ENCODE data around the gene TRAPPC12. TPM values are rescaled to one million over a fixed set of nuclear protein-coding genes. Genes with fewer than 3 reads are reported as not detected.

TRAPPC12 gene
- total RNA-seq, 1 experiment from 2014 or later = 77.0 TPM

- no peak for TF ChIP-seq CTCF (IDR thresholded peaks at IDR 0.05; ENCODE audit: unreplicated experiment)
- no peaks in the 10 kb centered on the region for H3K4me1 Mint-ChIP-seq (ENCODE audit: low read depth, unreplicated experiment)
- intact Hi-C loops (cut with micrococcal nuclease; ENCODE audit: unreplicated experiment) = no loop called here
- H3K9me3 Mint-ChIP-seq (ENCODE audit: low read depth, unreplicated experiment) = no peaks in the 10 kb centered on the region
- H3K27me3 Mint-ChIP-seq (ENCODE audit: unreplicated experiment) = no peaks in the 10 kb centered on the region
- H3K36me3 Mint-ChIP-seq (ENCODE audit: insufficient read depth, unreplicated experiment) = peaks cover 6% of the 10 kb centered on the region
- no peak overlapping the region for H3K4me3 Mint-ChIP-seq (ENCODE audit: low read depth, unreplicated experiment)
- no peak for DNase-seq
- CTCF ChIA-PET = no interaction called here
- H3K27ac Mint-ChIP-seq (ENCODE audit: unreplicated experiment) = no peak overlapping the region
- no TSS peak for BruUV-seq (replicated peaks)
These were observed 29.3 kb downstream of the TRAPPC12 start for GRCh38 chr2:3408781-3409180.

GRCh38 chr2:3409627-3410170 is 30.2 kb downstream of the TRAPPC12 start:
- intact Hi-C loops (cut with micrococcal nuclease; ENCODE audit: unreplicated experiment) = no loop called here
- no peak for TF ChIP-seq CTCF (IDR thresholded peaks at IDR 0.05; ENCODE audit: unreplicated experiment)
- no TSS peak for BruUV-seq (replicated peaks)
- CTCF ChIA-PET = no interaction called here
- Mint-ChIP-seq H3K4me3 (ENCODE audit: low read depth, unreplicated experiment) (no peak overlapping the region), H3K27ac (ENCODE audit: unreplicated experiment) (no peak overlapping the region), H3K27me3 (ENCODE audit: unreplicated experiment) (no peaks in the 10 kb centered on the region), H3K36me3 (ENCODE audit: insufficient read depth, unreplicated experiment) (no peaks in the 10 kb centered on the region), H3K9me3 (ENCODE audit: low read depth, unreplicated experiment) (no peaks in the 10 kb centered on the region), H3K4me1 (ENCODE audit: low read depth, unreplicated experiment) (no peaks in the 10 kb centered on the region)
- DNase-seq = no peak

- BruUV-seq (replicated peaks) = no TSS peak
- H3K9me3 Mint-ChIP-seq (ENCODE audit: low read depth, unreplicated experiment) = no peaks in the 10 kb centered on the region
- no peak overlapping the region for H3K4me3 Mint-ChIP-seq (ENCODE audit: low read depth, unreplicated experiment)
- TF ChIP-seq CTCF (IDR thresholded peaks at IDR 0.05; ENCODE audit: unreplicated experiment) = no peak
- CTCF ChIA-PET = no interaction called here
- no peaks in the 10 kb centered on the region for H3K27me3 Mint-ChIP-seq (ENCODE audit: unreplicated experiment)
- H3K4me1 Mint-ChIP-seq (ENCODE audit: low read depth, unreplicated experiment) = no peaks in the 10 kb centered on the region
- no peak for DNase-seq
- no peak overlapping the region for H3K27ac Mint-ChIP-seq (ENCODE audit: unreplicated experiment)
- no peaks in the 10 kb centered on the region for H3K36me3 Mint-ChIP-seq (ENCODE audit: insufficient read depth, unreplicated experiment)
- intact Hi-C loops (cut with micrococcal nuclease; ENCODE audit: unreplicated experiment) = no loop called here
These were observed 31.6 kb downstream of the TRAPPC12 start for GRCh38 chr2:3411103-3411502.

DNA sequence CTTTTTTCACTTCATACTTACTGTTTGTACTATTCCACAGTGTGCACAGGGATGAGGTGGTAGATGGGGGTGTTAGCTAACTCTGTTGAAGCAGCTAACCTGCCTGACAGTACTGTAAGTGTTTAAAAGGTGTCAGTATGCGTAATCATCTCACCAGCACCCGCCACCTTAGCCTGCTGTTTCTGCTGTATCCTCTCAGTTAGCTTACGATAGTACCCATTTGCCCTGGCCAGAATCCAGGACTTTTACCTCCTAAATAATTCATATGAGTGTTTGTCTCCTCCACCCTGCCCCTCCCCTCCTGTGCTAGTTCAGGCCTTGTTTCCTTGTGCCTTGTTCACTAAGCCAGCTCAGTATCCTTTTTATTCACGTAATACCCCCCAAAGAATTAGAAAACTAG is 34.2 kb downstream of the TRAPPC12 start:
- H3K4me3 Mint-ChIP-seq (ENCODE audit: low read depth, unreplicated experiment) = no peak overlapping the region
- TF ChIP-seq CTCF (IDR thresholded peaks at IDR 0.05; ENCODE audit: unreplicated experiment) = no peak
- no peaks in the 10 kb centered on the region for H3K27me3 Mint-ChIP-seq (ENCODE audit: unreplicated experiment)
- H3K27ac Mint-ChIP-seq (ENCODE audit: unreplicated experiment) = no peak overlapping the region
- no peaks in the 10 kb centered on the region for H3K4me1 Mint-ChIP-seq (ENCODE audit: low read depth, unreplicated experiment)
- no TSS peak for BruUV-seq (replicated peaks)
- no peaks in the 10 kb centered on the region for H3K9me3 Mint-ChIP-seq (ENCODE audit: low read depth, unreplicated experiment)
- no peak for DNase-seq
- CTCF ChIA-PET = interaction anchor here (0.6 kb wide), 1 partner anchor 10 kb away, joined by 3 read pairs; no protein-coding TSS in a partner anchor
- no peaks in the 10 kb centered on the region for H3K36me3 Mint-ChIP-seq (ENCODE audit: insufficient read depth, unreplicated experiment)
- intact Hi-C loops (cut with micrococcal nuclease; ENCODE audit: unreplicated experiment) = no loop called here
